ENCODE data around the gene VOPP1.

VOPP1 gene

GRCh38 chr7:55463686-55464262 lies 108.5 kb downstream of the VOPP1 start:
- no peak for DNase-seq (ENCODE audit: low read depth, low spot score)
- Histone ChIP-seq H3K4me3 (ENCODE audit: insufficient read length, low read depth) (no peak overlapping the region), H3K27me3 (ENCODE audit: insufficient read depth, insufficient read length) (no peaks in the 10 kb centered on the region), H3K9me3 (ENCODE audit: insufficient read depth, low read length) (peaks cover 6% of the 10 kb centered on the region; the same call in 1 of the 2 replicates), H3K9ac (ENCODE audit: insufficient read length, low read depth) (no peak overlapping the region), H3K4me1 (ENCODE audit: insufficient read depth, insufficient read length) (no peaks in the 10 kb centered on the region), H3K36me3 (ENCODE audit: insufficient read depth, insufficient read length, low read length) (peaks cover 24% of the 10 kb centered on the region)
- TF ChIP-seq YY1 (IDR thresholded peaks at IDR 0.05; ENCODE audit: insufficient read depth, insufficient read length) (no peak), ZNF274 (IDR thresholded peaks at IDR 0.05; ENCODE audit: low read depth, low read length) (no peak), SUZ12 (IDR thresholded peaks at IDR 0.05; ENCODE audit: extremely low read depth, insufficient read depth, insufficient read length) (no peak)

GRCh38 chr7:55458351-55458750 lies 114.0 kb downstream of the VOPP1 start:
- no peak for TF ChIP-seq YY1 (IDR thresholded peaks at IDR 0.05; ENCODE audit: insufficient read depth, insufficient read length)
- TF ChIP-seq SUZ12 (IDR thresholded peaks at IDR 0.05; ENCODE audit: extremely low read depth, insufficient read depth, insufficient read length) = no peak
- no peak for TF ChIP-seq ZNF274 (IDR thresholded peaks at IDR 0.05; ENCODE audit: low read depth, low read length)
- Histone ChIP-seq H3K9ac (ENCODE audit: insufficient read length, low read depth) (no peak overlapping the region), H3K9me3 (ENCODE audit: insufficient read depth, low read length) (no peaks in the 10 kb centered on the region), H3K27me3 (ENCODE audit: insufficient read depth, insufficient read length) (no peaks in the 10 kb centered on the region), H3K4me1 (ENCODE audit: insufficient read depth, insufficient read length) (no peaks in the 10 kb centered on the region), H3K36me3 (ENCODE audit: insufficient read depth, insufficient read length, low read length) (peaks cover 2% of the 10 kb centered on the region), H3K4me3 (ENCODE audit: insufficient read length, low read depth) (no peak overlapping the region)
- DNase-seq (ENCODE audit: low read depth, low spot score) = no peak

DNA sequence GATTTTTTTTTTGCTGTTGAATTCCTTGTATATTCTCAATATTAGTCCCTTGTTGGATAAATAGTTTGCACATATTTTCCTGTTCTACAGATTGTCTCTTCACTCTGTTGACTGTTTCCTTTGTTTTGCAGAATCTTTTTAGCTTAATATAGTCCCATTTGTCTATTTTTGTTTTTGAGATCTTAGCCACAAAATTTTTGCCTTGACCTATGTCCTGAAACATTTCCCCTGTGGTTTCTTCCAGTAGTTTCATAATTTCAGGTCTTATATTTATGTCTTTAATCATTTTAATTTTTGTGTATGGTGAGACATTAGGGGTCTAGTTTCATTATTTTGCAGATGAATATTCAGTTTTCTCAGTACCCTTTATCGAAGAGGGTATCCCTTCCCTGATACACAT lies 114.5 kb downstream of the VOPP1 start:
- no peak overlapping the region for H3K9ac ChIP-seq (ENCODE audit: insufficient read length, low read depth)

DNA sequence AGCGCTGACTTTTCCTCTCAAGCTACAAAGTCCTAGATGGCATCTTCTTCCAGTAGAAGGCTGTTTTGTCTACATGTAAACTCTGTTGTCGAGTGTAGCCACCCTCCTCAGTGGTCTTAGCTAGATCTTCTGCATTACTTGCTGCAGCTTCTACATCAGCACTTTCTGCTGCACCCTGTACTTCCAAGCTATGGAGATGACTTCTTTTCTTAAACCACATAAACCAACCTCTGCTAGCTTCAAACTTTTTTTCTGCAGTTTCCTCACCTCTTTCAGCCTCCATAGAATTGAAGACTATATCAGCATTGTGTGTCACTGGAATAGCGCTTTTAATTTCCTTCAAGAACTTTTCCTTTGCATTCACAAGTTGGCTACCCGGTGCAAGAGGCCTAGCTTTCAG lies 119.3 kb downstream of the VOPP1 start:
- no peak for DNase-seq (ENCODE audit: low read depth, low spot score)
- TF ChIP-seq SUZ12 (IDR thresholded peaks at IDR 0.05; ENCODE audit: extremely low read depth, insufficient read depth, insufficient read length) (no peak), YY1 (IDR thresholded peaks at IDR 0.05; ENCODE audit: insufficient read depth, insufficient read length) (no peak), ZNF274 (IDR thresholded peaks at IDR 0.05; ENCODE audit: low read depth, low read length) (no peak)

More for the DNA sequence above, 114.5 kb downstream of the VOPP1 start:
- DNase-seq (ENCODE audit: low read depth, low spot score) = no peak
- TF ChIP-seq SUZ12 (IDR thresholded peaks at IDR 0.05; ENCODE audit: extremely low read depth, insufficient read depth, insufficient read length) = no peak
- TF ChIP-seq ZNF274 (IDR thresholded peaks at IDR 0.05; ENCODE audit: low read depth, low read length) = no peak
- no peak for TF ChIP-seq YY1 (IDR thresholded peaks at IDR 0.05; ENCODE audit: insufficient read depth, insufficient read length)
- Histone ChIP-seq H3K27me3 (ENCODE audit: insufficient read depth, insufficient read length) (no peaks in the 10 kb centered on the region), H3K4me1 (ENCODE audit: insufficient read depth, insufficient read length) (no peaks in the 10 kb centered on the region), H3K9me3 (ENCODE audit: insufficient read depth, low read length) (no peaks in the 10 kb centered on the region), H3K36me3 (ENCODE audit: insufficient read depth, insufficient read length, low read length) (no peaks in the 10 kb centered on the region), H3K4me3 (ENCODE audit: insufficient read length, low read depth) (no peak overlapping the region)

GRCh38 chr7:55449992-55450535 lies 122.2 kb downstream of the VOPP1 start:
- no peak for DNase-seq (ENCODE audit: low read depth, low spot score)
- H3K9me3 ChIP-seq (ENCODE audit: insufficient read depth, low read length) = no peaks in the 10 kb centered on the region
- no peak overlapping the region for H3K4me3 ChIP-seq (ENCODE audit: insufficient read length, low read depth)
- H3K4me1 ChIP-seq (ENCODE audit: insufficient read depth, insufficient read length) = no peaks in the 10 kb centered on the region
- TF ChIP-seq SUZ12 (IDR thresholded peaks at IDR 0.05; ENCODE audit: extremely low read depth, insufficient read depth, insufficient read length) (no peak), YY1 (IDR thresholded peaks at IDR 0.05; ENCODE audit: insufficient read depth, insufficient read length) (no peak), ZNF274 (IDR thresholded peaks at IDR 0.05; ENCODE audit: low read depth, low read length) (no peak)
- no peaks in the 10 kb centered on the region for H3K27me3 ChIP-seq (ENCODE audit: insufficient read depth, insufficient read length)
- H3K36me3 ChIP-seq (ENCODE audit: insufficient read depth, insufficient read length, low read length) = no peaks in the 10 kb centered on the region
- H3K9ac ChIP-seq (ENCODE audit: insufficient read length, low read depth) = no peak overlapping the region

More for the DNA sequence above, 119.3 kb downstream of the VOPP1 start:
- Histone ChIP-seq H3K4me3 (ENCODE audit: insufficient read length, low read depth) (no peak overlapping the region), H3K36me3 (ENCODE audit: insufficient read depth, insufficient read length, low read length) (no peaks in the 10 kb centered on the region), H3K27me3 (ENCODE audit: insufficient read depth, insufficient read length) (no peaks in the 10 kb centered on the region), H3K9me3 (ENCODE audit: insufficient read depth, low read length) (no peaks in the 10 kb centered on the region), H3K4me1 (ENCODE audit: insufficient read depth, insufficient read length) (no peaks in the 10 kb centered on the region), H3K9ac (ENCODE audit: insufficient read length, low read depth) (no peak overlapping the region)

DNA sequence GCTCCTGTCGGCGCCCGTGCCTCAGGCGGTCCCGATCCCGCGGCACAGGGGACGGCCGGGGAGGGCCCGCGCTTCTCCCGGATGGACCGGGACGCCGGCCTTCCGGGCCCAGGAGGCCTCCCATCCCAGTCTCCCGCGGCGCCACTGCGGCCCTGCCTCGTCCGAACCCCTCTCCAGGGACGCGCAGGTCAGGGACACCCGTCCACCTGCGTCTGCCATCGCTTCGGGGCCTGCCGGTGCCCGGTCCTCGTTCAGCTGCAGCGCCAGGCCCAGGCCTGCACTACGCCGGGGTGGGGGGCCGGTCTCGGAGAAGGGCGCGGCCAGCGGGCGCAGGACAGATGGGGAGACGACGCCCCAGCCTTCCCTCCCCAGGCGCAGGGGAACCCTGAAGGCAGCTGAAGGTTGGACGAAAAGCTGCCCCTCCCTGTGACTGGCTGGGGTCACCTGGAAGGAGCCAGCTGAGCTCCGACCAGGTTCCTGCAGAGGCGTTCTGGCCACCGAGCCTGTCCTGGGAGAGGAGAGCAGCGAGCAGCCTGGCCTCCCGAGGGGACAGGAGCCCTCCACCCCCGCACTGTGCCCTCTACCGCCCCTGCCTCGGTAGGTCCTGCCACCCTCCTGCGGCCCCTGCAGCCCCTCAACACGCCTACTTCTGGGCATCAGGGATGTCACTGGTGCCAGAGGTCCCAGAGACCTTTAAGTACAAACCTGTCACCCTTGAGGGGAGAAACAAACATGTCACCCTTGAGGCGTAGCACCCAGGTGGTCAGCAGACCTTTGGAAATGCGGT lies 122.9 kb downstream of the VOPP1 start:
- Histone ChIP-seq H3K4me1 (ENCODE audit: insufficient read depth, insufficient read length) (no peaks in the 10 kb centered on the region), H3K27me3 (ENCODE audit: insufficient read depth, insufficient read length) (no peaks in the 10 kb centered on the region), H3K9ac (ENCODE audit: insufficient read length, low read depth) (no peak overlapping the region), H3K36me3 (ENCODE audit: insufficient read depth, insufficient read length, low read length) (no peaks in the 10 kb centered on the region), H3K9me3 (ENCODE audit: insufficient read depth, low read length) (no peaks in the 10 kb centered on the region), H3K4me3 (ENCODE audit: insufficient read length, low read depth) (no peak overlapping the region)
- DNase-seq (ENCODE audit: low read depth, low spot score) = no peak
- no peak for TF ChIP-seq SUZ12 (IDR thresholded peaks at IDR 0.05; ENCODE audit: extremely low read depth, insufficient read depth, insufficient read length)
- TF ChIP-seq ZNF274 (IDR thresholded peaks at IDR 0.05; ENCODE audit: low read depth, low read length) = no peak
- no peak for TF ChIP-seq YY1 (IDR thresholded peaks at IDR 0.05; ENCODE audit: insufficient read depth, insufficient read length)

- Histone ChIP-seq H3K9me3 (ENCODE audit: insufficient read depth, low read length) (no peaks in the 10 kb centered on the region), H3K36me3 (ENCODE audit: insufficient read depth, insufficient read length, low read length) (no peaks in the 10 kb centered on the region), H3K9ac (ENCODE audit: insufficient read length, low read depth) (no peak overlapping the region), H3K4me1 (ENCODE audit: insufficient read depth, insufficient read length) (no peaks in the 10 kb centered on the region), H3K4me3 (ENCODE audit: insufficient read length, low read depth) (no peak overlapping the region), H3K27me3 (ENCODE audit: insufficient read depth, insufficient read length) (no peaks in the 10 kb centered on the region)
- TF ChIP-seq YY1 (IDR thresholded peaks at IDR 0.05; ENCODE audit: insufficient read depth, insufficient read length) = no peak
- TF ChIP-seq SUZ12 (IDR thresholded peaks at IDR 0.05; ENCODE audit: extremely low read depth, insufficient read depth, insufficient read length) = no peak
- TF ChIP-seq ZNF274 (IDR thresholded peaks at IDR 0.05; ENCODE audit: low read depth, low read length) = no peak
- no peak for DNase-seq (ENCODE audit: low read depth, low spot score)
Measured at GRCh38 chr7:55448526-55448925, 123.8 kb downstream of the VOPP1 start.

Measured in NT2/D1 (cell line).